GM12872 (cell line): ENCODE results near the gene DZIP1.

Experiments
- CTCF ChIP-seq: IDR thresholded peaks from 3 replicates; pipeline ENCODE4 v1.5.1; 2011; ENCODE audit warnings: low read depth, mild to moderate bottlenecking, low read length, moderate library complexity; ENCODE audit not compliant: insufficient read depth

Gene DZIP1

GRCh38 chr13:95605448-95606125 is 38.9 kb downstream of the DZIP1 start:
- TF ChIP-seq CTCF, result no peak

- TF ChIP-seq CTCF, result no peak
These were observed 40.0 kb downstream of the DZIP1 start for GRCh38 chr13:95604556-95604915.

GRCh38 chr13:95603887-95604555 is 40.5 kb downstream of the DZIP1 start:
- no peak for TF ChIP-seq CTCF

- TF ChIP-seq CTCF, result no peak
These were observed 42.6 kb downstream of the DZIP1 start for GRCh38 chr13:95601906-95602305.

- TF ChIP-seq CTCF, result no peak
These were observed 43.3 kb downstream of the DZIP1 start for GRCh38 chr13:95601216-95601615.

GRCh38 chr13:95596701-95597100 is 47.8 kb downstream of the DZIP1 start:
- TF ChIP-seq CTCF, result no peak

GRCh38 chr13:95593462-95593861 is 51.0 kb downstream of the DZIP1 start:
- no peak for TF ChIP-seq CTCF
